ENCODE data around the gene MTF2.

The MTF2 gene

DNA sequence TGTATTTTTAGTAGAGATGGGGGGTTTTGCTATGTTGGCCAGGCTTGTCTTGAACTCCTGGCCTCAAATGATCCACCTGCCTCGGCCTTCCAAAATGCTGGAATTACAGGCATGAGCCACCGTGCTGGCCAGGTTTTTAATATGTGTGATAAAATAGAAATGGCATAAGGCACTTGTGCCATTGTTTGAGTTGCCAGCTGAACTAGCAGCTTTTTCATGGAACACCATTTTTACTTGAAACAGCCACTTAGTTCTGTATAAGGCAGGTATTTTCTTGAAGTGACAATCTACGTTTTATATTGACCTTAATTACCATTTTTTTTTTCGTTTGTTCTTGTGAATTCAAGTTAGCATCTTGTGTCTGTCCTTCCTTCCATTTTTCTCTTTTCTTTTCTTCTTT, 28.3 kb downstream of the MTF2 start:
- no peaks in the 10 kb centered on the region for H3K27me3 ChIP-seq (ENCODE audit: insufficient read depth, poor library complexity, severe bottlenecking)
- H3K4me3 ChIP-seq (replicated peaks; ENCODE audit: insufficient read depth, low read length) = no peak overlapping the region
- no peak for DNase-seq (ENCODE audit: low read depth in 1 of 2, low spot score in 1 of 2)
- TF ChIP-seq, protein P1, sequence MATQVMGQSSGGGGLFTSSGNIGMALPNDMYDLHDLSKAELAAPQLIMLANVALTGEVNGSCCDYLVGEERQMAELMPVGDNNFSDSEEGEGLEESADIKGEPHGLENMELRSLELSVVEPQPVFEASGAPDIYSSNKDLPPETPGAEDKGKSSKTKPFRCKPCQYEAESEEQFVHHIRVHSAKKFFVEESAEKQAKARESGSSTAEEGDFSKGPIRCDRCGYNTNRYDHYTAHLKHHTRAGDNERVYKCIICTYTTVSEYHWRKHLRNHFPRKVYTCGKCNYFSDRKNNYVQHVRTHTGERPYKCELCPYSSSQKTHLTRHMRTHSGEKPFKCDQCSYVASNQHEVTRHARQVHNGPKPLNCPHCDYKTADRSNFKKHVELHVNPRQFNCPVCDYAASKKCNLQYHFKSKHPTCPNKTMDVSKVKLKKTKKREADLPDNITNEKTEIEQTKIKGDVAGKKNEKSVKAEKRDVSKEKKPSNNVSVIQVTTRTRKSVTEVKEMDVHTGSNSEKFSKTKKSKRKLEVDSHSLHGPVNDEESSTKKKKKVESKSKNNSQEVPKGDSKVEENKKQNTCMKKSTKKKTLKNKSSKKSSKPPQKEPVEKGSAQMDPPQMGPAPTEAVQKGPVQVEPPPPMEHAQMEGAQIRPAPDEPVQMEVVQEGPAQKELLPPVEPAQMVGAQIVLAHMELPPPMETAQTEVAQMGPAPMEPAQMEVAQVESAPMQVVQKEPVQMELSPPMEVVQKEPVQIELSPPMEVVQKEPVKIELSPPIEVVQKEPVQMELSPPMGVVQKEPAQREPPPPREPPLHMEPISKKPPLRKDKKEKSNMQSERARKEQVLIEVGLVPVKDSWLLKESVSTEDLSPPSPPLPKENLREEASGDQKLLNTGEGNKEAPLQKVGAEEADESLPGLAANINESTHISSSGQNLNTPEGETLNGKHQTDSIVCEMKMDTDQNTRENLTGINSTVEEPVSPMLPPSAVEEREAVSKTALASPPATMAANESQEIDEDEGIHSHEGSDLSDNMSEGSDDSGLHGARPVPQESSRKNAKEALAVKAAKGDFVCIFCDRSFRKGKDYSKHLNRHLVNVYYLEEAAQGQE (IDR thresholded peaks at IDR 0.05; ENCODE audit: insufficient replicate concordance, low read depth) = no peak
- TF ChIP-seq POLR2AphosphoS5 (IDR thresholded peaks at IDR 0.05; ENCODE audit: low read depth) = no peak
- H3K27ac ChIP-seq (replicated peaks) = no peak overlapping the region

GRCh38 chr1:93108335-93108734, 29.3 kb downstream of the MTF2 start:
- TF ChIP-seq CTCF (IDR thresholded peaks at IDR 0.05; ENCODE audit: insufficient read depth, low read length) (no peak), GABPA (IDR thresholded peaks at IDR 0.05; ENCODE audit: low read depth) (no peak), POLR2AphosphoS5 (IDR thresholded peaks at IDR 0.05; ENCODE audit: low read depth) (no peak), SPI1 (IDR thresholded peaks at IDR 0.05; ENCODE audit: borderline replicate concordance, low read depth) (no peak)
- TF ChIP-seq, protein P1 (IDR thresholded peaks at IDR 0.05; ENCODE audit: insufficient replicate concordance, low read depth) = no peak
- Histone ChIP-seq H3K4me3 (replicated peaks; ENCODE audit: insufficient read depth, low read length) (no peak overlapping the region), H3K27ac (replicated peaks) (no peak overlapping the region), H3K27me3 (ENCODE audit: insufficient read depth, poor library complexity, severe bottlenecking) (no peaks in the 10 kb centered on the region)
- DNase-seq (ENCODE audit: low read depth in 1 of 2, low spot score in 1 of 2) = no peak

DNA sequence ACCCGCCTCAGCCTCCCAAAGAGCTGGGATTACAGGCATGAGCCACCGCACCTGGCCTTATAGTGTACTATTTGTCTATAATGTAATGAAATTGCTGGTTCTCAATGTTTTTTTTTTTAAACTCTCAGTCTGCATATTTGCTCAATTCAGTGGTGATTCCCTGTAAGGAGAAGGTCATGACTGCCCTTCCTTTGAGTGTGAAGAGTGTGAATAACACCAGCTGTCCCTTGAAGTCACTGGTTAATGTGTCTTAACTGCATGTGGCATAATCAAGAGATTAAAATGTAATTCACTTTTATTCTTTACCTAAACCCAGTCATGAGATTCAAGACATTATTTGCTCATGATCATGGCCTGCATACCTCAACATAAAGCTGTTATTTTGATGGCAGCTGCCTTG, 30.5 kb downstream of the MTF2 start:
- no peak for DNase-seq (ENCODE audit: low read depth in 1 of 2, low spot score in 1 of 2)
- Histone ChIP-seq H3K27ac (replicated peaks) (no peak overlapping the region), H3K4me3 (replicated peaks; ENCODE audit: insufficient read depth, low read length) (no peak overlapping the region), H3K27me3 (ENCODE audit: insufficient read depth, poor library complexity, severe bottlenecking) (no peaks in the 10 kb centered on the region)
- no peak for TF ChIP-seq CTCF (IDR thresholded peaks at IDR 0.05; ENCODE audit: insufficient read depth, low read length)
- TF ChIP-seq, protein P1 (IDR thresholded peaks at IDR 0.05; ENCODE audit: insufficient replicate concordance, low read depth) = no peak
- no peak for TF ChIP-seq GABPA (IDR thresholded peaks at IDR 0.05; ENCODE audit: low read depth)
- no peak for TF ChIP-seq SPI1 (IDR thresholded peaks at IDR 0.05; ENCODE audit: borderline replicate concordance, low read depth)

GRCh38 chr1:93111065-93111464, 32.0 kb downstream of the MTF2 start:
- Histone ChIP-seq H3K27me3 (ENCODE audit: insufficient read depth, poor library complexity, severe bottlenecking) (no peaks in the 10 kb centered on the region), H3K4me3 (replicated peaks; ENCODE audit: insufficient read depth, low read length) (no peak overlapping the region), H3K27ac (replicated peaks) (peak overlapping the region; percentile 46)
- TF ChIP-seq SPI1 (IDR thresholded peaks at IDR 0.05; ENCODE audit: borderline replicate concordance, low read depth) (no peak), GABPA (IDR thresholded peaks at IDR 0.05; ENCODE audit: low read depth) (no peak), CTCF (IDR thresholded peaks at IDR 0.05; ENCODE audit: insufficient read depth, low read length) (no peak), POLR2AphosphoS5 (IDR thresholded peaks at IDR 0.05; ENCODE audit: low read depth) (no peak)
- TF ChIP-seq, protein P1 (IDR thresholded peaks at IDR 0.05; ENCODE audit: insufficient replicate concordance, low read depth) = no peak
- no peak for DNase-seq (ENCODE audit: low read depth in 1 of 2, low spot score in 1 of 2)
